T-helper 2 cell treated with Interferon-gamma antibody and Interleukin-4, amounts not matched to agents 5 μg/mL and 100 μg/mL, for 36 hours (primary cell): ENCODE measurements around the gene ZFYVE19.
A peak's percentile ranks its signal among the peaks of the same experiment; 100 is the strongest.

Experiments used
- DNase-seq: peaks from one replicate; pipeline ENCODE4 v3.0.0; 2021; ENCODE audit warnings: low spot score
- H3K27ac Mint-ChIP-seq: one replicate; pipeline ENCODE4 v1.8.0; 2021; ENCODE audit warnings: mild to moderate bottlenecking, mixed read lengths
- H3K27me3 Mint-ChIP-seq: one replicate; pipeline ENCODE4 v1.8.0; 2021; ENCODE audit warnings: low read depth, mixed read lengths
- H3K36me3 Mint-ChIP-seq: one replicate; pipeline ENCODE4 v1.8.0; 2021; ENCODE audit warnings: low read depth, mixed read lengths
- H3K4me1 Mint-ChIP-seq: one replicate; pipeline ENCODE4 v1.8.0; 2021; ENCODE audit warnings: low read depth, mixed read lengths
- H3K4me3 Mint-ChIP-seq: one replicate; pipeline ENCODE4 v1.8.0; 2022; ENCODE audit warnings: mild to moderate bottlenecking, moderate library complexity, mixed read lengths
- H3K9me3 Mint-ChIP-seq: one replicate; pipeline ENCODE4 v1.8.0; 2021; ENCODE audit warnings: mixed read lengths

The ZFYVE19 gene, protein sequence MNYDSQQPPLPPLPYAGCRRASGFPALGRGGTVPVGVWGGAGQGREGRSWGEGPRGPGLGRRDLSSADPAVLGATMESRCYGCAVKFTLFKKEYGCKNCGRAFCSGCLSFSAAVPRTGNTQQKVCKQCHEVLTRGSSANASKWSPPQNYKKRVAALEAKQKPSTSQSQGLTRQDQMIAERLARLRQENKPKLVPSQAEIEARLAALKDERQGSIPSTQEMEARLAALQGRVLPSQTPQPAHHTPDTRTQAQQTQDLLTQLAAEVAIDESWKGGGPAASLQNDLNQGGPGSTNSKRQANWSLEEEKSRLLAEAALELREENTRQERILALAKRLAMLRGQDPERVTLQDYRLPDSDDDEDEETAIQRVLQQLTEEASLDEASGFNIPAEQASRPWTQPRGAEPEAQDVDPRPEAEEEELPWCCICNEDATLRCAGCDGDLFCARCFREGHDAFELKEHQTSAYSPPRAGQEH

DNA sequence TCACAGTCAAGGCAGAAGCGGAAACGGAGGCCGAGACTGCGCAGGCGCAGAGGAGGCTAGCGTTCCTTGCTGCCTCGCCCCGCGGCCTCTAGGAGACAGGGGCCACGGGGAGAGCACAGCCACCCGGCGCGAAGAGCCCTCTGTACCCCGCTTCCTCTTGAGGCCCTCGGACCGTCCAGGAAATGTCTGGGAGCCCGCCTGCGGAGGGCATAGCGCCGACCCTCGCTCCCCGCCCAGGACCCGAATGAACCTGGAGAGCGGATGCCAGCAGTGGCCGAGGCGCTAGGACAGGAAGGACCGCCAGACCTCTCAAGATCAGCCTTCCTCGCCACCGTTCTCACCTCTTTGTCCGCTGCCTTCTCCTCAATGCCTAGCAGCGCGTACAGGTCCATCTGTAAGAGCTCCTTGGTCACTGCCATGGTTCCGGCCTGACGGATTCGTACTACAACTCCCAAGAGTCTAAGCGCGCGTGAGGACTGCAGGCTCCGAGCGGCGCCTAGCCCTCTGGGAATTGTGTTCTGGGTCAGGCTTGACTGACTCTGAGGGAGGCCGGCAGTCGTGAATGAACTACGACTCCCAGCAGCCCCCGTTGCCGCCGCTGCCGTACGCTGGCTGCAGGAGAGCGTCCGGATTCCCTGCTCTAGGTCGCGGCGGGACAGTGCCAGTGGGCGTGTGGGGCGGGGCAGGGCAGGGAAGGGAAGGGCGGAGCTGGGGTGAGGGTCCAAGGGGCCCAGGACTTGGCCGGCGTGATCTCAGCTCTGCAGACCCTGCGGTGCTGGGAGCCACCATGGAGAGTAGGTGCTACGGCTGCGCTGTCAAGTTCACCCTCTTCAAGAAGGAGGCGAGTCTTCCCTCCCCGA is at the start of gene ZFYVE19, which contains the start of gene DNAJC17:
Gene ZFYVE19, plus strand, starts transcription at position 62 of the 860 bp plus-strand sequence. Its CDS starts 501 bp downstream, at position 563.
Gene DNAJC17, minus strand, starts transcription at position 446 of the 860 bp plus-strand sequence. Its CDS starts 27 bp downstream, at position 419.
- H3K4me3 Mint-ChIP-seq = peak within 1 kb of the TSS; percentile 98
- DNase-seq = peak; percentile 95
- peaks cover 13% of the 10 kb centered on the region for H3K4me1 Mint-ChIP-seq
- H3K36me3 Mint-ChIP-seq = peaks cover 20% of the 10 kb centered on the region
- H3K9me3 Mint-ChIP-seq = no peaks in the 10 kb centered on the region
- H3K27ac Mint-ChIP-seq = peak within 1 kb of the TSS; percentile 99
- no peaks in the 10 kb centered on the region for H3K27me3 Mint-ChIP-seq

DNA sequence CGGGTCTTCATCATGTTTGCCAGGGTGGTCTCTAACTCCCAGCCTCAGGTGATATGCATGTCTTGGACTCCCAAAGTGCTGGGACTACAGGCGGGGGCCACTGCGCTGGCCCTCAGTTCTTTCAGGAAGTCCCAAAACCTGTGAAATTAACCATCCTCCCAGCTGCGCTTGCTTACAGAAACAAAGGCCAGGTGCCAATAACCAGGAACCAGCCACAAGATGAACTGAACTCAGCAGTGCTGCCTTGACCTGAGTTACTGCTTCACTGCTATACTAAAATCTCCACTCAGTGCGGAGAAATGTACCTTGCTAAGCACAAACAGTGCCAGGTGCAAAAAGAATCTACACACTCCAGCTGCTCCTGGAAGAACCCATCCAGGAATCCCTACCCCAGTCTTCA is 46.9 kb upstream of the ZFYVE19 start:
- H3K9me3 Mint-ChIP-seq = no peaks in the 10 kb centered on the region
- H3K27me3 Mint-ChIP-seq = no peaks in the 10 kb centered on the region
- no peaks in the 10 kb centered on the region for H3K36me3 Mint-ChIP-seq
- H3K4me3 Mint-ChIP-seq = no peak overlapping the region
- no peak overlapping the region for H3K27ac Mint-ChIP-seq
- peaks cover 30% of the 10 kb centered on the region for H3K4me1 Mint-ChIP-seq
- no peak for DNase-seq

DNA sequence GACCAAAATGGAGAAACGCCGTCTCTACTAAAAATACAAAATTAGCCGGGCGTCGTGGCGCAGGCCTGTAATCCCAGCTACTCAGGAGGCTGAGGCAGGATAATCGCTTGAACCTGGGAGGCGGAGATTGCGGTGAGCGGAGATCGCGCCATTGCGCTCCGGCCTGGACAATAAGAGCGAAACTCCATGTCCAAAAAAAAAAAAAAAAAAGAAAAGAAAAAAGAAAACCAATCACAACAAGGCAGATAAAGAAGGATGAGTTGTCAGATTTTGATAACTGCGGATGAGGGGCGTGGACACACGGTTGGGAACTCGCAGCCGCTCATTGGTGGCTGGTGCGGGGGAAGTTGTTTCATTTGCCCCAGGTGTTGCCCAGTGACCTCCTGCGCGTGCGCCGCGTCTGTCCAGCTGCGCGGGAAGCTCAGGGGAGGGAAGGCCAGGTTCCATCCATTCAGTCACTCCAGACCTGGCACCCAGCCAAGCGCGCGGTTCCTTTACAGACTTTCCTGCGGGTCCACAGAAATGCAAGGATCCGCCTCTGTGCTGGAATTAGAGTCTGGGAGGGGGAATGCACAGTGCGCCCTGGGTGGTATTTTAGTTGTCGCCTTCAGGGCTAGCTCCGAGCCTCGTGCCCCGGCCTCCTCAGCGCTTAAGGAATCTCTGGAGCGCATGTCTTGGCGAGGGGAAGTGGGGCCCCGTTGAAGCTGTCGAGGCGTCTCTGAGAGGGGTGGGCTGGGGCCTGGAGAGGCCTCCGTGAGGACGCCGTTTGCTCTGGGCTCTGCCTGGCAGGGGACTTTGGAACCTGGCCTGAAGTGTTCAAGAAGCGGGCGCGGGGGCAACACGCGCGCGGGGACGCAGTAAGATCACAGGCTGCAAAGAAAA is 43.7 kb upstream of the ZFYVE19 start:
- H3K9me3 Mint-ChIP-seq = no peaks in the 10 kb centered on the region
- H3K27ac Mint-ChIP-seq = peak overlapping the region; percentile 93
- H3K4me1 Mint-ChIP-seq = peaks cover 31% of the 10 kb centered on the region
- H3K4me3 Mint-ChIP-seq = peak overlapping the region; percentile 82
- H3K27me3 Mint-ChIP-seq = no peaks in the 10 kb centered on the region
- peak; percentile 37 for DNase-seq
- peaks cover 5% of the 10 kb centered on the region for H3K36me3 Mint-ChIP-seq

DNA sequence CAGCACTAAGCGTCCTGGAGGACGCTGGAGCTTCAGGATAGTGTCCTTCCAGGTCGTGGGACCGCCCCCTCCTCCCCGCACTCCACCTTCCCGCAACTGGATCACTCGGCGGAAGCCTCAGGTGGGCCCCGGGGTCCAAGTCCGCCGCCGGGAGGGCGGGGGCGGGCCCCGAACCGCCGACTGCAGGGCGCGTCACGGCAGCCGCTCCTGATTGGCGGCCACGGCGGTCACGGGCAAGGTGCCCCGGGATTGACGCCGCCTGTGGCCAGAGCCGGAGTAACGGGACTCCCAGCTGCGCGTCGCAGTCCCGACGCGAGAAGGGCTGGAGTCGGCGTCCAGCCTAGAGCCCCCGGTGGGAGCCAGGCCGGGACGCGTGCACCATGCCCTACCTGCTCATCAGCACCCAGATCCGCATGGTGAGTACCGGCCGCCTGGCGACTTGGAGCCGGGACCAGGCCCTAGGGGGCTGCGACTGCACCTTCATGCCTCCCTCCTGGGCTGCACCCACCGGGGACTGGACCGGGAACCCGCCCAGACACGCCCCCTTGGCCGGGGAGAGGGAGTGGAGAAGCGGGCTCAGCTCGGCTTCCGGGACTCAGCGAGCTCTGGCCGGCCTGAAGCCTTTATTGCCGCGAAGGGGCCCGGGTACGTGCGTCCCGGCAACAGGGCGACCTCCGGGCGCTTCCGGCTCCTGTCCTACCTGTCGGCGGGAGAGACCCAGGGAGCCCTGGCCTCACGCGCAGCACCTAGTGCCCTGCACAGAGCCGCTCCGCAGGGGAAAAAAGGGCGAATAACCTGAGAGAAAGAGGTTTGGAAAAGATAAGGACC is 42.9 kb upstream of the ZFYVE19 start, which contains the start of gene GCHFR:
Gene GCHFR, plus strand, starts transcription at position 268 of the 828 bp plus-strand sequence. Its CDS starts 113 bp downstream, at position 381.
- no peaks in the 10 kb centered on the region for H3K9me3 Mint-ChIP-seq
- H3K4me3 Mint-ChIP-seq = peak within 1 kb of the TSS; percentile 82
- H3K27me3 Mint-ChIP-seq = no peaks in the 10 kb centered on the region
- H3K36me3 Mint-ChIP-seq = peaks cover 8% of the 10 kb centered on the region
- DNase-seq = peak; percentile 84
- peaks cover 34% of the 10 kb centered on the region for H3K4me1 Mint-ChIP-seq
- H3K27ac Mint-ChIP-seq = peak within 1 kb of the TSS; percentile 93

DNA sequence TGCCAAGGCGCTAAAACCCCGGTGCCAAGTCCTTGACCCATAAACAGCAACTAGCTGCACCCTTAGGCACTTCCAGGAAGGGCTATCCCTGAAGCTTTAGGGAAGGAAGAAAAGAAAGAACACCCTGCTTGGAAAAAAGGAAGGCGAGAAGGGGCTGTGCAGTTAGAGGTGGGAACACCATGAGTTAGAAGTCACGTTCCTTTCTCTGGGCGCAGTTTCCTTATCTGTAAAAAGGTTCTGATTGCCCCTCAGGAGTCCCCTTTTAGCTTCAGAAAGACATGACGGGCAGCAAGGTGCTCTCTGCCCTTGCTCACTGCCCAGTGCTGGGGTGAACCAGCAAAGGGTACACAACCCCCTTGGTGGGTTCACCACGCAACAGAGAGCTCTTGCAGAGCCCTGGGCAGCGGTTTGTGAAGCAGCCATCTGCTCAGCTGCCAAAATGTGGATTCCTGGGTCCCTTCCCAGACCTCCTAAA is 42.2 kb upstream of the ZFYVE19 start:
- H3K27ac Mint-ChIP-seq = peak overlapping the region; percentile 93
- no peaks in the 10 kb centered on the region for H3K9me3 Mint-ChIP-seq
- DNase-seq = no peak
- no peaks in the 10 kb centered on the region for H3K27me3 Mint-ChIP-seq
- H3K4me1 Mint-ChIP-seq = peaks cover 41% of the 10 kb centered on the region
- peaks cover 10% of the 10 kb centered on the region for H3K36me3 Mint-ChIP-seq
- H3K4me3 Mint-ChIP-seq = peak overlapping the region; percentile 82

DNA sequence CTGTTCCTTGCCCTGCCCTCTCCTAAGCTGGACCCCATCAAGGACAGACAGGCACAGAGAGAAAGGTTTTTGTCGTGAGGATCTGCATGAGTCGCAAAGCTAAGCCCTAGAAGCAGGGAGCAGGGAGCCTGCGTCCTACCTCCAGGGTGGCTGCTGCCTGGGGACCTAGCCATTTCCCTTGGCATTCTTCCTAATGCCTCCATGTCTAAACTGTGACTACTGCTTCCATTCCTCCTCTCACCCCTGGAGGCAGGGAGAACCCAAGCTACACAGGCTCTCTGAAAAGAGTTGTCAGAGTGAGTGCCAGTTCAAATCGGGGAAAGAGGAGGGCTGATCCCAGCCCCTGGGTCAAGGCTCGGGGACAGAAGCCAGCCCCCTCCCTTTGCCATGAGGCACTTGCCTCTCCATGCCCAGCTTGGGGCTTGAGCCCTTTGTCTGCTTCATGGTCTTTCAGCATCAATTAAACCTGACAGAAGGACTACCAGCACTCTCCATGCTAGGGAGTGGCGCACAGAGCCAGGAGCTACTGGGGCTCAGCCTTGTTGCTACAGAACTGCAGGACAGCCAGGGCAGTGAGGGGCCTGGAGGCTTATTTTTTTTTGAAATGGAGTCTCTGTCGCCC is 40.6 kb upstream of the ZFYVE19 start:
- H3K27ac Mint-ChIP-seq = peak overlapping the region; percentile 68
- no peak overlapping the region for H3K4me3 Mint-ChIP-seq
- DNase-seq = no peak

DNA sequence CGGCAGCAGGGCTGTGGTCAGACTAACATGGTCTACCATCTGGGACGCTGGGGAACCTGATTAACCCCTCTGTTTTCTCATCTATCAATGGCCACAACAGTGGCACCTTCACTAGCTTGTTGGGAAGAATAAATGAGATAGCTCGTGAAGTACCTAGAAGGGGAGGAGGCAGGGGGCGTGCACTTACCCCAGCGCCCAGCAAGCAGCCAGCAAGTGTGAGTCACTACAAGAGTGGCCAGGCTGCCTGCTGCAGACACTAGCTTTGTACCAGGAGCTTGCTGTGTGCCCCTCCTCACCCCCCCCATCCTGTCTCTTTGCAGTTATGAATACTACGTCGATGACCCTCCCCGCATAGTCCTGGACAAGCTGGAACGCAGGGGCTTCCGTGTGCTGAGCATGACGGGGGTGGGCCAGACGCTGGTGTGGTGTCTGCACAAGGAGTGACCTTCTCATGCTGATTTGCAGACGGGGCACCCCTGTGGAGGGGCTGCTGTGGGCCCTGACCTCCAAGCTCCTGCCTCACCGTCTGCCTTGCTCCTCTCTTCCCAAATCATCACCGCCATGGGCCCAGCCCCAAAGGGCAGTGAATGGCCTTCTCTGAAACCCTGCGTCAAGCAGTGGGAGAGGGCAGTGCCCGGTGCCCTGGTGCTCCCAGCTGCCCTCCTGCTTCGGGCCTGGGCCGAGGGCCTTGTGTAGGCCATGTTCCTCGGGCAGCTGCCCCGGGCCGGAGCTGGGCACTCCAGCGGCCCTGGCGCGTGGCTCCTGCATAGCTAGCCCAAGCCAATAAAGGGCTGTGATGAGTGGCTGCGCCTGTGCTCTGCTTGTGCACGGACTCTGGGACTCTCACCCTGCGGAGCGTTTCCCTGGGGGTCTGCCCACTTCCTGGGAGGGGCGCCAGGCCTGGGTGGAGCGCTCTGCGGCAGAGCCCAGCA is 39.7 kb upstream of the ZFYVE19 start:
- Mint-ChIP-seq H3K27ac (no peak overlapping the region), H3K4me3 (no peak overlapping the region), H3K4me1 (peaks cover 42% of the 10 kb centered on the region), H3K36me3 (peaks cover 15% of the 10 kb centered on the region), H3K9me3 (no peaks in the 10 kb centered on the region), H3K27me3 (no peaks in the 10 kb centered on the region)
- DNase-seq = no peak

More for the DNA sequence above, 40.6 kb upstream of the ZFYVE19 start:
- Mint-ChIP-seq H3K36me3 (peaks cover 14% of the 10 kb centered on the region), H3K27me3 (no peaks in the 10 kb centered on the region), H3K4me1 (peaks cover 42% of the 10 kb centered on the region), H3K9me3 (no peaks in the 10 kb centered on the region)

DNA sequence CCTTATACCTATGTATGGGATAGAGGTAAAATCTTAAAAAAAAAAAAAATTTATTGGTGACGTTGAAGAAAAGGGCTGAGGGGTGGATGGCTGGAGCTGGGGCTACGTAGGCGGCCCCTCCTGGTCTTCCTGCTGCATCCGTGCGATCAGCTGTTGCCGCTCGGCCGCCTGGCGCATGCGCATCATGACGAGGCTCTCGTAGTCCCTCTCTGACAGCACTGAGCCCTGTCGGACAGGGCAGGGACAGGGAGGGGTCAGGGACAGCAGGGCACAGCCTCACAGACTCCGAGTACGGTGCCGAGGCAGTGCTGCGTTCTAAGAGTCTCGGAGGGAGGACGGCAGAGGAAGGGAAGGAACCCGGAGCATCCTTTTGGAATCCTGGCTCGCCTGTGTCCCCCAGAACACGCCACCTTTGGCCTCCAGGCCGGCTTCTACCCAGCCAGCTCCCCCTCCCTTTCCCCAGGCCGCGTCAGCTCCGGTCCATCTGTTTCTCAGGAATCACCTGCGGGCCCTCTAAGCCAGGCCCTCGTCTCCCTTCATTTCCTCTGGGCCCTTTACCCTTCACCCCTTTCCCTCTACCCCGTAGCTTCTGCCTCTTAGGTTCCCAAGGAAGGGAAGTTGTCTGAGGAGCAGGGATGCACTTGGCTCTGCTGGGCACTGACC is 38.9 kb upstream of the ZFYVE19 start:
- no peaks in the 10 kb centered on the region for H3K27me3 Mint-ChIP-seq
- H3K4me3 Mint-ChIP-seq = no peak overlapping the region
- no peaks in the 10 kb centered on the region for H3K9me3 Mint-ChIP-seq
- H3K27ac Mint-ChIP-seq = no peak overlapping the region
- H3K36me3 Mint-ChIP-seq = peaks cover 18% of the 10 kb centered on the region
- DNase-seq = no peak
- H3K4me1 Mint-ChIP-seq = peaks cover 40% of the 10 kb centered on the region

DNA sequence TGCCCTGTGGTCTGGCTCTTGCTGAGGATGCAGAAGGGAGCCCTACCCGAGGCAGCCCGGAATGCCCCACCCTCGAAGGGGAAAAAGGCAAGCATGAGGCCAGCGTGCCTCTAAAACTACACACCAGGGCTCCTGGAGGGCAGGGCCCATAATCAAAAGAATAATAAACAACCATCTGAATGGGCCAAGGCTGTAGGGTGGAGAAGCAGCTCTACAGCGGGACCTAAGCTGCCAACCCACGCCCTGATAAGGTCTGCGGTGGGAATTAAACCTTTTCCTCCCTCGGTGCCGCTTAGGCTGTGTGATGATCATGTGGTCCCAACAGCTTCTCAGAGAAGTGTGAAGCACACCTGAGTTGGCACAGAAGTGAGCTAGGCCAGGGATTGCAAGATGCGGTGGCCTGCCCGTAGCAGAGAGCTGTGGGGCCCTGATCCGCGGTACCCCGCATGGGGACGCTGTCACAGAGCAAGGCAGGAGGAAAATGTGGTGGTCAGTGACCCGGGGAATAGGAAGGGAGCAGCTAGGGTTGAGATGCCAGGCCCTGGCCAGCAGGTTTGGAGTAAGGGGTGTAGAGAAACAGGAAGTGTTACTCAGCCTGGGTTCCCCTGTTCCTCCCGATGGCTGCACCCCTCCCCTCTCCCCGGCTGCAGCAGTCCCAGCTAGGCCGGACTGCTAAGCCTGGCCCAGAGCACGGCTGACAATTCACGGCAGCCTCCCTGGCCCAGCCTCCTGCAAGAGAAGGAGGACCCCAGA is 38.2 kb upstream of the ZFYVE19 start:
- no peaks in the 10 kb centered on the region for H3K9me3 Mint-ChIP-seq
- DNase-seq = no peak
- peaks cover 34% of the 10 kb centered on the region for H3K4me1 Mint-ChIP-seq
- H3K27me3 Mint-ChIP-seq = no peaks in the 10 kb centered on the region
- peak overlapping the region; percentile 82 for H3K27ac Mint-ChIP-seq
- peaks cover 18% of the 10 kb centered on the region for H3K36me3 Mint-ChIP-seq
- H3K4me3 Mint-ChIP-seq = peak overlapping the region; percentile 50

DNA sequence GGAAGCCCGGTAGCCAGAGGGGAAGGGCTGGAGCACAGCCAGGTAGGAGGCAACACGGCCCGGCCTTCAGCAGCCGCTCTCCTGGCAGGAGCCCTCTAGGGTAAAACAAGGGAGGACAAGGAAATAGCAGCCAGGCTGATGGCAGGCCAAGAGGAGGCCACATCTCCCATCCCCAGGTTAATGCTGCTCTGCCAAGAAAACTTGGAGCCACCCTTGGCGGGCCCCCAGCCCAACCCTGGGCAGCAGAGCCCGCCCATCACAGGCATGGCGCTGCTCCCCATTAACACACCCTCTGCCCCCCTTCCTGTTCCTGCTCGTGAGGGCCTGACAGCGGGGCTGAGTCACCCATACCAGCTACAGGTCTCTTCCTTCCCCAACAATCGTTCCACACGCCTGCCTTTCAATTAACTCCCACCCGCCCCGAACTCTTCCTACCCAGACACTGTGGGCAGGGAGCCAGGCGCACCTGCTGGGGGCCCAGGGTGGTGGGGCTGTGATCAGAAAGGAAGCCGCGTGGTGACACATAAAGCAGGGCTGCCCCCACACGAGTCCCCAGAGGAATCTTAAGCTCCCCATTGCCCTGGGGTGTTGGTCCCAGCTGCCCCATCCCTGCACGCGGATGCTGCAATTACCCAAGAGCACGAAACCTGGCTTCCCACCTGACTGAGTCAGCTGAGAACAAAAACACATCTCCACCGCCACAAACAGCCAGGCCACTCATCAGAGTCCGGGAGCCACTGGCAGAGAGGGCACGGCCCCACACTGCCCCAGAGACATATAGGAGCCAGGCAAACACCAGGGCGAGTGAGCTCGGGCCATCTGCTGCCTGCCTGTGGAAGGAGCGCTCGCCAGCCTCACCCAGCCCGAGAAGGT is 37.4 kb upstream of the ZFYVE19 start, which contains the start of gene C15orf62:
Gene C15orf62, plus strand, starts transcription at position 707 of the 873 bp plus-strand sequence. CDS start 516 bp downstream, outside the sequence.
- DNase-seq = peak; percentile 37
- Mint-ChIP-seq H3K27ac (peak within 1 kb of the TSS; percentile 82), H3K4me1 (peaks cover 32% of the 10 kb centered on the region), H3K36me3 (peaks cover 18% of the 10 kb centered on the region), H3K9me3 (no peaks in the 10 kb centered on the region), H3K27me3 (no peaks in the 10 kb centered on the region), H3K4me3 (peak within 1 kb of the TSS; percentile 54)
